HepG2 (cell line): ENCODE results near the gene TRPV4. TPM values are rescaled to one million over a fixed set of nuclear protein-coding genes. Genes with fewer than 3 reads are reported as not detected.

Experiments used
- ATAC-seq: fragments of 200-7000 bp; cut with Tn5 transposase; 3 replicates; pipeline ENCODE4 v1.9.1; 2020; ENCODE audit warnings: mild to moderate bottlenecking, moderate library complexity
- BruUV-seq: library from RNA; stranded (reverse); fragments of 400-500 nt; replicated peaks from 2 replicates; lab custom pipeline; 2021; lab: Mats Ljungman, UMichigan
- CTCF ChIA-PET: fragments of 300-600 bp; formaldehyde crosslinking; extraction: SDS; loops from one replicate; lab custom pipeline; 2021; ENCODE audit warnings: low total read pairs, inconsistent platforms, low intra/inter-chr PET ratio; lab: Yijun Ruan, JAX
- POLR2A ChIA-PET: fragments of 350-600 bp; sonication (Branson Sonifier 250); formaldehyde crosslinking; loops from one replicate; lab custom pipeline; 2020; ENCODE audit warnings: antibody characterized with exemption, inconsistent platforms; lab: Yijun Ruan, JAX
- DNase-seq: peaks from one replicate; pipeline ENCODE4 v3.0.0-alpha.2; 2015; ENCODE audit warnings: low spot score
- FAIRE-seq: peaks from 3 replicates; lab custom pipeline; 2011; peaks lifted over from hg19 to GRCh38; lab: Jason Lieb, UNC
- H2AFZ ChIP-seq: one replicate; pipeline ENCODE4 v1.6.1; 2011; ENCODE audit warnings: low read length, inconsistent platforms
- H3K27ac ChIP-seq: fragments of 300-600 bp; 3 replicates; pipeline ENCODE4 v1.8.0; 2011; ENCODE audit warnings: mixed run types, mild to moderate bottlenecking, mixed read lengths, low read length, inconsistent platforms; ENCODE audit not compliant: insufficient read depth; ENCODE audit errors: extremely low read length
- H3K27me3 ChIP-seq, 2 experiments: fragments of 200-600 bp in 1 of 2; 2 replicates in 1 of 2; 3 replicates in 1 of 2; pipeline versions ENCODE4 v1.6.0 to v1.8.0; 2011; ENCODE audit warnings: low read length in 2 of 2, mild to moderate bottlenecking in 2 of 2, moderate library complexity in 2 of 2, inconsistent platforms in 1 of 2; ENCODE audit not compliant: insufficient read depth in 2 of 2, control insufficient read depth in 1 of 2
- H3K36me3 ChIP-seq, 2 experiments: fragments of 200-600 bp in 1 of 2; replicated peaks in 1 of 2; 2 replicates in 1 of 2; 3 replicates in 1 of 2; pipeline versions ENCODE4 v1.5.1 to v1.8.0; 2011; ENCODE audit warnings: low read length in 2 of 2, inconsistent platforms in 1 of 2; ENCODE audit not compliant: insufficient read depth in 2 of 2, control insufficient read depth in 1 of 2
- H3K4me1 ChIP-seq: 2 replicates; pipeline ENCODE4 v1.5.1; 2012; ENCODE audit warnings: low read length, inconsistent platforms; ENCODE audit not compliant: insufficient read depth
- H3K4me2 ChIP-seq: 2 replicates; pipeline ENCODE4 v1.6.0; 2011; ENCODE audit warnings: low read depth, low read length, inconsistent platforms
- H3K4me3 ChIP-seq, 3 experiments: fragments of 200-600 bp in 1 of 3; sonication (generic), shearing (Covaris generic) in 1 of 3; replicated peaks in 1 of 3; 2 replicates each; pipeline ENCODE4 v1.5.1; 2011 to 2016; ENCODE audit warnings: low read length in 3 of 3, inconsistent platforms in 2 of 3, low read depth in 2 of 3, mild to moderate bottlenecking in 2 of 3, control low read depth in 1 of 3, mixed read lengths in 1 of 3; ENCODE audit not compliant: insufficient read depth in 1 of 3
- H3K79me2 ChIP-seq: one replicate; pipeline ENCODE4 v1.6.1; 2011; ENCODE audit warnings: low read length, inconsistent platforms; ENCODE audit not compliant: insufficient read depth
- H3K9ac ChIP-seq: 2 replicates; pipeline ENCODE4 v1.6.0; 2011; ENCODE audit warnings: mild to moderate bottlenecking, low read depth, low read length, inconsistent platforms; ENCODE audit not compliant: insufficient read depth
- H3K9me3 ChIP-seq: 2 replicates; pipeline ENCODE4 v1.5.1; 2012; ENCODE audit warnings: mild to moderate bottlenecking, low read length
- H4K20me1 ChIP-seq: 2 replicates; pipeline ENCODE4 v1.6.0; 2011; ENCODE audit warnings: inconsistent platforms, mild to moderate bottlenecking, low read length, moderate library complexity; ENCODE audit not compliant: insufficient read depth
- ARNTL ChIP-seq: sonication (generic); formaldehyde crosslinking; IDR thresholded peaks from 2 replicates; pipeline ENCODE4 v1.4.0; 2020; ENCODE audit warnings: mild to moderate bottlenecking, missing genetic modification reagents
- HMG20B ChIP-seq: conservative IDR thresholded peaks from 2 replicates; pipeline ENCODE4 v1.6.1; 2016; ENCODE audit warnings: missing genetic modification reagents, missing compliant biosample characterization
- PHF5A ChIP-seq: IDR thresholded peaks from one replicate; pipeline ENCODE4 v1.6.1; 2018; ENCODE audit warnings: low read depth, missing genetic modification reagents; ENCODE audit not compliant: unreplicated experiment
- RBM39 ChIP-seq: fragments of 200-400 bp; formaldehyde crosslinking; IDR thresholded peaks from one replicate; pipeline ENCODE4 v1.6.1; 2018; ENCODE audit warnings: antibody characterized with exemption, mild to moderate bottlenecking, low read depth, low read length; ENCODE audit not compliant: poor library complexity, severe bottlenecking
- SALL1 ChIP-seq: sonication (generic); formaldehyde crosslinking; IDR thresholded peaks from 2 replicates; pipeline ENCODE4 v1.8.0; 2022; ENCODE audit warnings: mild to moderate bottlenecking, missing genetic modification reagents
- TAF15 ChIP-seq: fragments of 200-400 bp; formaldehyde crosslinking; IDR thresholded peaks from one replicate; pipeline ENCODE4 v1.6.1; 2018; ENCODE audit warnings: mild to moderate bottlenecking, low read depth, low read length; ENCODE audit not compliant: poor library complexity, severe bottlenecking
- ZFP62 ChIP-seq: sonication (generic); formaldehyde crosslinking; IDR thresholded peaks from 2 replicates; pipeline ENCODE4 v1.4.0; 2020; ENCODE audit warnings: missing genetic modification reagents
- ZNF292 ChIP-seq: sonication (generic); formaldehyde crosslinking; IDR thresholded peaks from 2 replicates; pipeline ENCODE4 v1.8.1; 2022; ENCODE audit warnings: mild to moderate bottlenecking, low read depth, missing genetic modification reagents, borderline replicate concordance
- ZNF318 ChIP-seq: sonication (generic); formaldehyde crosslinking; IDR thresholded peaks from 2 replicates; pipeline ENCODE4 v1.4.0; 2020; ENCODE audit warnings: mild to moderate bottlenecking, missing genetic modification reagents
- ZNF329 ChIP-seq: sonication (generic); formaldehyde crosslinking; IDR thresholded peaks from 2 replicates; pipeline ENCODE4 v1.9.0; 2021; ENCODE audit warnings: low read depth, mild to moderate bottlenecking, missing genetic modification reagents
- ZNF558 ChIP-seq: sonication (generic); formaldehyde crosslinking; IDR thresholded peaks from 2 replicates; pipeline ENCODE4 v1.9.0; 2022; ENCODE audit warnings: mild to moderate bottlenecking, missing genetic modification reagents, borderline replicate concordance
- ZSCAN9 ChIP-seq: IDR thresholded peaks from 2 replicates; pipeline ENCODE4 v1.6.1; 2016; ENCODE audit warnings: borderline replicate concordance
- WGBS: methylation state at CpG from one replicate; pipeline ENCODE4 v1.1.6; 2017; ENCODE audit warnings: low lambda C conversion rate; 5-methylcytosine and 5-hydroxymethylcytosine counted together
- in situ Hi-C: cut with HindIII; loops from 2 replicates; pipeline ENCODE4 v1.10.0; 2017; ENCODE audit warnings: low pct_unique_long_range_greater_than_20kb; ENCODE audit not compliant: extremely low pct_ligation_motif_present
- intact Hi-C: fragments of 100-400 bp; cut with micrococcal nuclease; formaldehyde crosslinking; loops from one replicate; pipeline ENCODE4 v1.10.0; 2022; ENCODE audit not compliant: unreplicated experiment
- polyA plus RNA-seq, 8 experiments: library from polyadenylated mRNA; depleted of rRNA in 3 of 8; stranded (reverse) in 7 of 8; unstranded in 1 of 8; fragments of >200 nt; fragmentation: Illumina TruSeq in 4 of 8; extraction: Trizol in 4 of 8; gene quantifications; 2 replicates each; pipeline versions ENCODE4 v1.2.1 to v1.2.3, GENCODE V29; 2011 to 2016; ENCODE audit warnings: low read depth in 4 of 8, missing spikeins in 1 of 8, mixed read lengths in 1 of 8; ENCODE audit not compliant: insufficient read depth in 1 of 8
- total RNA-seq, 5 experiments: library from RNA; depleted of rRNA; stranded (reverse); fragments of >200 nt; fragmentation: Illumina TruSeq; extraction: Trizol; gene quantifications; 2 replicates each; pipeline ENCODE4 v1.2.3, GENCODE V29; 2016; ENCODE audit warnings: low read depth in 1 of 5
- TF ChIP-seq, protein P1 (sequence below): sonication (generic); formaldehyde crosslinking; IDR thresholded peaks from 2 replicates; pipeline ENCODE4 v1.5.1; 2020; ENCODE audit warnings: missing genetic modification reagents, mild to moderate bottlenecking, borderline replicate concordance

TRPV4 gene
- total and polyA plus RNA-seq, 2 of the 13 experiments (the other 11 are each of a cell fraction or from before 2014, with no cell fraction given) = 0.66 to 4.7 TPM

DNA sequence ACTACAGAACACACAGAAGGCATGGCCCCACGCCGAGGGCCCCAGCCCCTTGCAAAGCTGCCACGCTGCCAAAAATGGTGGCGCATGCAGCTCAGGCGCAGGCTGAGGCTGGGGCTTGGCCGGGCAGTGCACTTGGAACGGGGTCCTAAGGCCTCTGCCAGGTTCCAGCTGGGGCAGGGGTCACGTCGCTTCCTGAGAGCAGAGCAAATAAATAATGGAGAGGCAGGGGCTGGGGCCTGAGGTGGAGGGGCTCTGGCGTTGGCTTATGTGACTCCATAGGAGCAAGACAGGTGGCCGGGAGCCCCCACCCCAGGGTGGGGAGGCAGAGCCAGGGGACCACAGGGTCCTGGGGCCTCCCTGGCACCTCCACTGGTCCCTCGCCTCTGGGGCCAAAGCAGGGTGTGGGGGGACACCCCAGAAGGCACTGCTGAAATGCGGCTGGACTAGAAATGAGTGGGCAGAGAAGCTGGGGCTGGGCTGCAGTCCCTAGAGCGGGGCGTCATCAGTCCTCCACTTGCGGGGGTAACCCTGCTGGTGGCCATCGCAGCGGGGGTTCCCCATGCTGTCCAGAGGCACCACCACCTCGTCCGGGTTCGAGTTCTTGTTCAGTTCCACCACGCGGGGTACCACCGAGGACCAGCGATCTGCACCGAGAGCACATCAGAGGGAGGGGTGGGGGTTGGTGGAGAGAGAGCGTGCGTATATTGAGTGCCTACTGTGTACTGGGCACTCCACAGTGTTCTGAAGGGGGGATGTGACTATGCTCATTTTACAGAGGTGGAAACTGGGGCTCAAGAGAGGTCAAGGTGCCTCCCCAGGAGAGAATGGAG is 49.8 kb downstream of the TRPV4 start:
- Histone ChIP-seq H3K4me3 (peak overlapping the region in 1 of 3 experiments; percentile 37; a peak in 1 of 6 replicates), H3K9me3 (no peaks in the 10 kb centered on the region), H3K36me3 (no peaks in the 10 kb centered on the region), H3K4me2 (peak overlapping the region; percentile 59), H4K20me1 (no peaks in the 10 kb centered on the region), H3K4me1 (peaks cover 21% of the 10 kb centered on the region), H3K79me2 (no peaks in the 10 kb centered on the region), H3K27me3 (no peaks in the 10 kb centered on the region; a peak in 2 of 5 replicates), H3K27ac (no peak overlapping the region), H2AFZ (no peak overlapping the region), H3K9ac (no peak overlapping the region)
- in situ Hi-C loops (no loop called here), intact Hi-C loops (no loop called here)
- DNase-seq (no peak), FAIRE-seq (no peak), ATAC-seq (peak; percentile 43)
- ChIA-PET CTCF (no interaction called here), POLR2A (interaction anchor here (0.6 kb wide), 1 partner anchor 46 kb away, joined by 3 read pairs; no protein-coding TSS in a partner anchor)
- BruUV-seq = no TSS peak
- WGBS = 56% methylated on average over 15 of the region's 28 CpGs
- no peak for TF ChIP-seq ARNTL (CRISPR knock-in tag)
- no peak for TF ChIP-seq HMG20B (CRISPR knock-in tag)
- TF ChIP-seq ZFP62 = no peak
- TF ChIP-seq ZNF318 (CRISPR knock-in tag) = no peak
- 0 out of 2 replicates have a peak, but pooled peaks have one; percentile 25 for TF ChIP-seq ZNF292 (CRISPR knock-in tag)
- TF ChIP-seq PHF5A (CRISPR knock-in tag) = no peak
- no peak for TF ChIP-seq RBM39
- TF ChIP-seq, protein P1, sequence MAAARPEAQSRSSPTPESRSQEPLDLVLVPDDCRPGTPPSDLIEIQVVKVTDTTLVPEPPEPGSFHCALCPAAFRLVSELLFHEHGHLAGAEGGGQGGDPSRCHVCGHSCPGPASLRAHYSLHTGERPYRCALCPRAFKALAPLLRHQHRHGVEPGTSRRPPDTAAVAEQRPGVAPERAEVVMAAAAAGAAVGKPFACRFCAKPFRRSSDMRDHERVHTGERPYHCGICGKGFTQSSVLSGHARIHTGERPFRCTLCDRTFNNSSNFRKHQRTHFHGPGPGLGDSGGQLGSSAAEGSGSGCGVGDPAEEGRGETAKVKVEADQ (CRISPR knock-in tag) = no peak
- peak; percentile 56 for TF ChIP-seq SALL1 (CRISPR knock-in tag)
- TF ChIP-seq ZNF329 (CRISPR knock-in tag) = no peak
- TF ChIP-seq ZNF558 (CRISPR knock-in tag) = no peak
- TF ChIP-seq TAF15 = no peak
- TF ChIP-seq ZSCAN9 (CRISPR knock-in tag) = no peak
